GM12878 (cell line): Measurements from ENCODE around the gene EXD3. TPM values are rescaled to one million over a fixed set of nuclear protein-coding genes. Genes with fewer than 3 reads are reported as not detected.
A peak's percentile ranks its signal among the peaks of the same experiment; 100 is the strongest.

Experiments used
- ATAC-seq: fragments of 200-7000 bp; cut with Tn5 transposase; 3 replicates; pipeline ENCODE4 v1.9.1; 2020; ENCODE audit warnings: mild to moderate bottlenecking, moderate library complexity
- BruUV-seq: library from RNA; stranded (reverse); fragments of 400-500 nt; replicated peaks from 2 replicates; lab custom pipeline; 2021; lab: Mats Ljungman, UMichigan
- CTCF ChIA-PET: fragments of 300-600 bp; sonication (Branson Sonifier 250); formaldehyde crosslinking; extraction: SDS; loops from one replicate; lab custom pipeline; 2021; ENCODE audit warnings: inconsistent platforms; lab: Yijun Ruan, JAX
- POLR2A ChIA-PET: fragments of 350-600 bp; formaldehyde crosslinking; extraction: SDS; loops from one replicate; lab custom pipeline; 2021; ENCODE audit warnings: inconsistent platforms; lab: Charles Lee
- RAD21 ChIA-PET: fragments of 300-600 bp; sonication (Branson Sonifier 250); formaldehyde crosslinking; loops from one replicate; lab custom pipeline; 2023; ENCODE audit warnings: antibody characterized with exemption; ENCODE audit not compliant: unreplicated experiment; lab: Charles Lee
- SMC1A ChIA-PET: fragments of 300-600 bp; sonication (Branson Sonifier 250); formaldehyde crosslinking; loops from one replicate; lab custom pipeline; 2023; ENCODE audit not compliant: unreplicated experiment, uncharacterized antibody; lab: Charles Lee
- DNase-seq: peaks from one replicate; pipeline ENCODE4 v3.0.0-alpha.2; 2011; ENCODE audit warnings: low read depth, low spot score
- FAIRE-seq: peaks from 3 replicates; lab custom pipeline; 2011; peaks lifted over from hg19 to GRCh38; lab: Jason Lieb, UNC
- H2AFZ ChIP-seq: 2 replicates; pipeline ENCODE4 v1.6.0; 2011; ENCODE audit warnings: low read depth, low read length, control low read depth; ENCODE audit not compliant: control insufficient read depth
- H3K27ac ChIP-seq: 2 replicates; pipeline ENCODE4 v1.5.1; 2011; ENCODE audit warnings: control low read depth; ENCODE audit not compliant: control insufficient read depth, insufficient read depth
- H3K27me3 ChIP-seq, 2 experiments: replicated peaks in 1 of 2; 2 replicates each; pipeline versions ENCODE4 v1.6.0 to v1.6.1; 2011; ENCODE audit warnings: low read length in 1 of 2; ENCODE audit not compliant: control insufficient read depth in 2 of 2, insufficient read depth in 2 of 2
- H3K36me3 ChIP-seq, 2 experiments: 2 replicates each; pipeline ENCODE4 v1.5.1; 2011; ENCODE audit warnings: low read length in 1 of 2; ENCODE audit not compliant: control insufficient read depth in 2 of 2, insufficient read depth in 2 of 2
- H3K4me1 ChIP-seq: 2 replicates; pipeline ENCODE4 v1.6.1; 2011; ENCODE audit warnings: mild to moderate bottlenecking, low read length, moderate library complexity, mixed read lengths; ENCODE audit not compliant: control insufficient read depth, insufficient read depth
- H3K4me2 ChIP-seq: 2 replicates; pipeline ENCODE4 v1.6.0; 2011; ENCODE audit warnings: control low read depth; ENCODE audit not compliant: control insufficient read depth, insufficient read depth
- H3K4me3 ChIP-seq: fragments of 200-600 bp; sonication (generic); 2 replicates; pipeline ENCODE4 v1.5.1; 2016
- H3K79me2 ChIP-seq: 2 replicates; pipeline ENCODE4 v1.6.0; 2011; ENCODE audit warnings: low read length; ENCODE audit not compliant: control insufficient read depth, insufficient read depth
- H3K9ac ChIP-seq: 2 replicates; pipeline ENCODE4 v1.8.0; 2011; ENCODE audit warnings: low read length, control low read depth, mixed read lengths; ENCODE audit not compliant: control insufficient read depth, insufficient read depth
- H3K9me3 ChIP-seq: replicated peaks from 3 replicates; pipeline ENCODE4 v1.5.1; 2011; ENCODE audit warnings: mild to moderate bottlenecking, low read length; ENCODE audit not compliant: control insufficient read depth, insufficient read depth
- H4K20me1 ChIP-seq: 2 replicates; pipeline ENCODE4 v1.6.0; 2011; ENCODE audit not compliant: control insufficient read depth, insufficient read depth
- BHLHE40 ChIP-seq, 2 experiments: fragments of 450-650 bp in 1 of 2; IDR thresholded peaks; 2 replicates each; pipeline ENCODE4 v1.6.1; 2011 to 2017; ENCODE audit warnings: low read depth in 2 of 2, borderline replicate concordance in 1 of 2, improper control_type of control experiment in 1 of 2, low read length in 1 of 2, mild to moderate bottlenecking in 1 of 2
- WGBS: methylation state at CpG from one replicate; pipeline ENCODE4 v1.1.6; 2016; ENCODE audit warnings: low lambda C conversion rate; ENCODE audit not compliant: insufficient replicate concordance, insufficient coverage; ENCODE audit errors: missing lambda C conversion rate; 5-methylcytosine and 5-hydroxymethylcytosine counted together
- in situ Hi-C: fragments of 300-500 bp; cut with MboI; formaldehyde crosslinking; loops from 9 replicates; pipeline ENCODE4 v1.14.3; 2018; ENCODE audit warnings: mixed read lengths
- intact Hi-C: fragments of 100-400 bp; cut with micrococcal nuclease; formaldehyde crosslinking; loops from one replicate; pipeline ENCODE4 v1.14.2; 2022; ENCODE audit not compliant: unreplicated experiment
- polyA plus RNA-seq, 11 experiments: library from polyadenylated mRNA; depleted of rRNA in 4 of 11; unstranded in 6 of 11; stranded (reverse) in 5 of 11; fragments of >200 nt; fragmentation: Nextera tagmentation in 4 of 11; fragmentation: Illumina TruSeq in 1 of 11; extraction: Ambion mirVana in 4 of 11; extraction: Trizol in 1 of 11; gene quantifications; 1 replicate in 1 of 11; 2 replicates in 10 of 11; pipeline versions ENCODE4 v1.2.1 to v1.2.3, GENCODE V29; 2011 to 2016; ENCODE audit warnings: inconsistent platforms in 2 of 11, missing spikeins in 2 of 11, low read depth in 1 of 11
- total RNA-seq, 4 experiments: library from RNA; depleted of rRNA in 3 of 4; stranded (reverse); fragments of >200 nt in 3 of 4; fragmentation: Illumina TruSeq in 1 of 4; extraction: Trizol in 1 of 4; gene quantifications; 2 replicates each; pipeline versions ENCODE4 v1.2.1 to v1.2.3, GENCODE V29; 2013 to 2021
- TF ChIP-seq, protein P1 (sequence below), 3 experiments: IDR thresholded peaks in 2 of 3; conservative IDR thresholded peaks in 1 of 3; 2 replicates each; pipeline ENCODE4 v1.5.1; 2011; ENCODE audit warnings: low read depth in 3 of 3, low read length in 3 of 3, mild to moderate bottlenecking in 3 of 3, control low read depth in 2 of 3, moderate library complexity in 2 of 3, inconsistent platforms in 1 of 3, mixed read lengths in 1 of 3; ENCODE audit not compliant: control insufficient read depth in 2 of 3, insufficient read depth in 1 of 3; ENCODE audit errors: extremely low read depth in 1 of 3

The EXD3 gene
- total and polyA plus RNA-seq, 10 of the 15 experiments (the other 5 are each of a cell fraction or from before 2014, with no cell fraction given), result 0.21 to 7.1 (median 3.6) TPM

DNA sequence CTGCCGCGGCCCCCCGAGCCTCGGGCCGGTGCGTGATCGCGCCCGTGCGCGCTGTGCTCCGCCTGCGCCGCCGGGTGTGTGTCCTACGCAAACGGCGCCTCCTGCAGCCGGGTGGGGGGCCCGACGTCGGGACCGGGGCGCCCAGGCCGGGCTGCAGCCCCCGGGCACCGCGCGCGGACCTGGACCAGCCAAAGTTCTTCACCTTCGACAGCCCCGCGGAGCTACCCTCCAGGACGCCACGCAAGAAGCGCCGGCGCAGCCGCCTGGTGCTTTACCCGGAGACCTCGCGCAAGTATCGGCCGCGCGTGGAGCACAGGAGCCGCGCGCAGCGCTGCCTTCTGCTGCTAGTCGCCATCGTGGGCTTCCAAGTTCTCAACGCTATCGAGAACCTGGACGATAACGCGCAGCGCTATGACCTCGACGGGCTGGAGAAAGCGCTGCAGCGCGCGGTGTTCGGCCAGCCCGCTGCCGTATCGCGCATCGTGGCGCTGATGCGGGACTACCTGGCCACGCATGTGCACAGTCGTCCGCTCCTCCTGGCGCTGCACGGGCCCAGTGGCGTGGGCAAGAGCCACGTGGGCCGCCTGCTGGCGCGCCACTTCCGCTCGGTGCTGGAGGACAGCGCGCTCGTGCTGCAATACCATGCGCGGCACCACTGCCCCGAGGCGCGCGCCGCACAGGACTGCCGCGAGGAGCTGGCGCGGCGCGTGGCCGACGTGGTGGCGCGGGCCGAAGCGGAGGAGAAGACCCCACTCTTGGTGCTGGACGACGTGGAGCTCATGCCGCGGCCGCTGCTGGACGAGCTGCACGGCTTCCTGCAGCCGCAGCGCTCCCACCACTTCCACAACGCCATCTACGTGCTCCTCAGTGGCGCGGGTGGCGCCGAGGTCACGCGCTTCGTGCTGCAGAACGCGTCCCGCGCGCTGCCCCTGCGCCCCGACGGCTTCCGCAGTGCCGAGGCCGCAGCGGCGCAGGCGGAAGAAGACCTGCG lies 143.9 kb downstream of the EXD3 start:
- intact Hi-C loops (no loop called here), in situ Hi-C loops (no loop called here)
- Histone ChIP-seq H2AFZ (no peak overlapping the region), H3K4me2 (peak overlapping the region; percentile 97; the same call in 1 of the 2 replicates), H3K27ac (peak overlapping the region; percentile 95; the same call in 1 of the 2 replicates), H3K27me3 (no peaks in the 10 kb centered on the region), H3K4me1 (peaks cover 37% of the 10 kb centered on the region), H4K20me1 (no peaks in the 10 kb centered on the region), H3K9ac (no peak overlapping the region), H3K4me3 (peak overlapping the region; percentile 92; the same call in 1 of the 2 replicates), H3K9me3 (no peaks in the 10 kb centered on the region), H3K79me2 (peaks cover 19% of the 10 kb centered on the region), H3K36me3 (no peaks in the 10 kb centered on the region; a peak in 3 of 4 replicates)
- BruUV-seq, result TSS peak; percentile 63
- RAD21 ChIA-PET, result interaction anchor here (0.8 to 1.8 kb wide), 3 partner anchors 25 to 42 kb away, joined by 3 to 6 read pairs (median 3); no protein-coding TSS in a partner anchor
- SMC1A ChIA-PET, result no interaction called here
- POLR2A ChIA-PET, result interaction anchor here (1.0 kb wide), 1 partner anchor 38 kb away, joined by 3 read pairs; the partner anchor contains the start of gene TUBB4B
- 97% methylated on average over 121 of the region's 139 CpGs for WGBS
- DNase-seq (no peak), FAIRE-seq (no peak), ATAC-seq (no peak)
- TF ChIP-seq BHLHE40 (IDR thresholded peaks at IDR 0.05; ENCODE audit: borderline replicate concordance in 1 of 2, low read depth in 2 of 2, low read length in 1 of 2), result 0 out of 4 replicates have a peak, but pooled peaks of 1 of the 2 experiments have one; percentile 4
- TF ChIP-seq, protein P1, sequence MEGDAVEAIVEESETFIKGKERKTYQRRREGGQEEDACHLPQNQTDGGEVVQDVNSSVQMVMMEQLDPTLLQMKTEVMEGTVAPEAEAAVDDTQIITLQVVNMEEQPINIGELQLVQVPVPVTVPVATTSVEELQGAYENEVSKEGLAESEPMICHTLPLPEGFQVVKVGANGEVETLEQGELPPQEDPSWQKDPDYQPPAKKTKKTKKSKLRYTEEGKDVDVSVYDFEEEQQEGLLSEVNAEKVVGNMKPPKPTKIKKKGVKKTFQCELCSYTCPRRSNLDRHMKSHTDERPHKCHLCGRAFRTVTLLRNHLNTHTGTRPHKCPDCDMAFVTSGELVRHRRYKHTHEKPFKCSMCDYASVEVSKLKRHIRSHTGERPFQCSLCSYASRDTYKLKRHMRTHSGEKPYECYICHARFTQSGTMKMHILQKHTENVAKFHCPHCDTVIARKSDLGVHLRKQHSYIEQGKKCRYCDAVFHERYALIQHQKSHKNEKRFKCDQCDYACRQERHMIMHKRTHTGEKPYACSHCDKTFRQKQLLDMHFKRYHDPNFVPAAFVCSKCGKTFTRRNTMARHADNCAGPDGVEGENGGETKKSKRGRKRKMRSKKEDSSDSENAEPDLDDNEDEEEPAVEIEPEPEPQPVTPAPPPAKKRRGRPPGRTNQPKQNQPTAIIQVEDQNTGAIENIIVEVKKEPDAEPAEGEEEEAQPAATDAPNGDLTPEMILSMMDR (IDR thresholded peaks at IDR 0.05 in 2 of 3, conservative IDR thresholded peaks at IDR 0.05 in 1 of 3; ENCODE audit: control insufficient read depth in 2 of 3, extremely low read depth in 1 of 3, insufficient read depth in 1 of 3, low read depth in 3 of 3, low read length in 3 of 3), result no peak
- CTCF ChIA-PET, result interaction anchor here (0.6 to 1.4 kb wide), 3 partner anchors 9 to 38 kb away, joined by 3 to 4 read pairs (median 3); partner anchors contain the start of gene TUBB4B
